ENCODE data around the gene C1orf74. TPM values are rescaled to one million over a fixed set of nuclear protein-coding genes. Genes with fewer than 3 reads are reported as not detected.

C1orf74 gene
- polyA plus RNA-seq, 3 donors: 0.22 to 0.56 (median 0.44) TPM

- H3K27ac ChIP-seq (ENCODE audit: low read depth, low read length): no peak overlapping the region
- WGBS, 3 donors: 50 to 79% (median 77%) methylated on average over 1 of the region's 1 CpG
Observed at GRCh38 chr1:209729436-209729835, 54.9 kb downstream of the C1orf74 start.

Other genes starting within 250 kb of the C1orf74 start
- gene CAMK1G, start 200.8 kb downstream of the C1orf74 start, polyA plus RNA-seq: under 1 TPM in 2 of 3 donors, not detected in 1; 0.04 to 0.18 TPM
- gene LAMB3, start 132.1 kb downstream of the C1orf74 start, polyA plus RNA-seq: 10 to 100 TPM in 1 of 3 donors, 1 to 10 TPM in 2; 3.3 to 36.4 (median 5.3) TPM
- 1,000 to 10,000 TPM in 1 of 3 donors, 100 to 1,000 TPM in 2; 291 to 4,779 (median 509) TPM for gene G0S2, start 109.1 kb downstream of the C1orf74 start, polyA plus RNA-seq
- gene HSD11B1, start 79.7 kb downstream of the C1orf74 start, polyA plus RNA-seq: 10 to 100 TPM in 1 of 3 donors, 1 to 10 TPM in 2; 1.3 to 17.5 (median 4.9) TPM
- gene TRAF3IP3, start 28.5 kb downstream of the C1orf74 start, polyA plus RNA-seq: 1 to 10 TPM in 2 of 3 donors, under 1 TPM in 1; 0.22 to 6.3 (median 1.8) TPM
- 10 to 100 TPM in 1 of 3 donors, 1 to 10 TPM in 2; 1.8 to 10.4 (median 2.0) TPM for gene IRF6, start 21.6 kb upstream of the C1orf74 start, polyA plus RNA-seq
- gene UTP25, start 43.4 kb upstream of the C1orf74 start, polyA plus RNA-seq: 1 to 10 TPM; 1.7 to 3.6 (median 2.0) TPM
- under 1 TPM in 1 of 3 donors, not detected in 2; 0.09 TPM for gene SYT14, start 153.7 kb upstream of the C1orf74 start, polyA plus RNA-seq

Data from adipose tissue (tissue), 3 donors.